MV-4-11 (cell line): ENCODE data around the gene ISM1.

Source experiments
- DNase-seq: peaks from one replicate; lab custom pipeline; 2025; lab: John Stamatoyannopoulos, UW

The ISM1 gene

DNA sequence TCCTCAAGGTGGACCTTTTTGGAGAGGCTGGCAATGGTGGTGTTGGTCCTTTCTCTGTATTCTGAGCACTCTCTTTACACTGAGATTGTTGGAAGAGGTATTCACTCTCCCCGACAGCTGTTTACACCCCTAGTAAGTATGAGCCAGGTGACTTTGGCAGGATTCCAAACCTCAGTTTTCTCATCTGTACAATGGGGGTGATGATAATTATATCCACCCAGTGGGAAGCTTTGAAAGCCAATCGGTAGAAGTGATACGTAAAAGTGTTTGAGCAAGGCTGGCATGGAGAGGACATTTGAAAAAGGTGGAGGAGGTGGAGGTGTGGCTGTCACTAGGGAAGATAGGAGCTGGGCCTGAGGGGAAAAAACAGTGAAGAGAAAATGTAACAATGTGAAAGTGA is 35.5 kb downstream of the ISM1 start:
- no peak for DNase-seq

- DNase-seq, result no peak
Observed at GRCh38 chr20:13259921-13260320, 38.8 kb downstream of the ISM1 start.

DNA sequence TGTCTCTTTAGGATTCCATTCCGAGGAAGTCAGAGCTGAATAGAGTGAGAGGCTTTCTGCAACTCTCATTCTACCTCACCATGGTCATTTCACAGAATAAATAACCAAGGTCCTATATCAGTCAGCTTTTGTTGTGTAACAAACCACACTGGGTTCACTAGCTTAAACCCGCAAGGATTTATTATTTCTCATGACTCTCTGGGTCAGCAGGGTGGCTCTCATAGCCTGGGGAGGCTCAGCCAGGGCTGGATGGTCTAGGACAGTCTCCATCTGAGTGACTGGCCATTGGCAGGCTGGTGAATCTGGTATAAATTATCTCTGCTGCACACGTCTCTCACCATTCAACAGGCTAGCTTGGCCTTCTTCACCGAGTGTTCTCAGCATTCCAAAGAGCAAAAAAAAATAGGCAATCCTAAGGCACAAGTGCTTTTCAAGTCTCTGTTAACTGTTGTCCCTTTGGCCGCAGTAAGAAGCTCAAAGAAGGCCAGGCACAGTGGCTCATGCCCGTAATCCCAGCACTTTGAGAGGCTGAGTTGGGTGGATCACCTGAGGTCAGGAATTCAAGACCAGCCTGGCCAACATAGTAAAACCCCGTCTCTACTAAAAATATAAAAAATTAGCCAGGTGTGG is 39.7 kb downstream of the ISM1 start:
- no peak for DNase-seq

- DNase-seq, result peak; percentile 2
Observed at GRCh38 chr20:13261460-13262301, 40.6 kb downstream of the ISM1 start.

GRCh38 chr20:13262302-13262650 is 41.2 kb downstream of the ISM1 start:
- DNase-seq, result no peak

- DNase-seq, result no peak
Observed at GRCh38 chr20:13262671-13263360, 41.7 kb downstream of the ISM1 start.

GRCh38 chr20:13263451-13263850 is 42.4 kb downstream of the ISM1 start:
- no peak for DNase-seq

GRCh38 chr20:13264907-13265306 is 43.8 kb downstream of the ISM1 start:
- DNase-seq, result no peak

DNA sequence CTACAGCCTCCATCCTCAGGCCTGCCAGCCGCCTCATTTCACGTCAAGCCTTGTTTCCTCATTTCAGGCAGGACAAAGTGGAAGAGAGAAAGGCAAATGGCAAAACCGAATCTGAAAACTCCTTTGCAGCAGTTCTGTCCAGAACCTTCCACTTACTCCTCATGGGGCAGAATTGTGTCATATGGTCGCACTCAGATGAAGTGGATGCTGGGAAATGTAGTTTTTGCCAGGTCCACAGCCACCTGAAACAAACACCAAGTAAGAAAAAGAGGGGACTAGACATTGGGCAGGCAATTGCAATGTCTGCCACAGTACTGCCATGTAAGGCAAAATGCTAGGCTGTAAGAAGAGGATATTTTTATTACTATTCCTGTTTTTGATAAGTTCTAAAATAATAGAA is 44.9 kb downstream of the ISM1 start:
- DNase-seq, result no peak

DNA sequence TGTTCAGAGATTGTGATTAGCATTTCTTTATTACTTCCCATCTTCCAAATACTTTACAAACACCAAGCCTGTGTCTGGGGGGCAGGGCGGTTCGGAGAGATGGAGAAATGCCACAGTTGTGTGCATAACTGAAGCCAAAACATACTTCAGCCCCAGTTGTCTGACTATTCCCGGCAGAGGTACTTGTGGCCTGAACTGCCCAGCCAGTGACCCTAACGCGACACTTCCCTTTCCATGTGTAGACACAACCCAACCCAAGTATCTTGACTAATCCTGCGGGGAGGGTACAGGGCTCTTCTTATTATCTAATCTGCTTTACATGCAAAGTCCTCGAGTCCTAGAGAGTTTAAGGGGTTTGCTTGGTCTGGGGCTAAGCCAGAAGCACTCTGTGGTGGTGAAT is 46.2 kb downstream of the ISM1 start:
- DNase-seq, result no peak

- no peak for DNase-seq
Observed at GRCh38 chr20:13268953-13269352, 47.9 kb downstream of the ISM1 start.

GRCh38 chr20:13270211-13270610 is 49.1 kb downstream of the ISM1 start:
- no peak for DNase-seq

DNA sequence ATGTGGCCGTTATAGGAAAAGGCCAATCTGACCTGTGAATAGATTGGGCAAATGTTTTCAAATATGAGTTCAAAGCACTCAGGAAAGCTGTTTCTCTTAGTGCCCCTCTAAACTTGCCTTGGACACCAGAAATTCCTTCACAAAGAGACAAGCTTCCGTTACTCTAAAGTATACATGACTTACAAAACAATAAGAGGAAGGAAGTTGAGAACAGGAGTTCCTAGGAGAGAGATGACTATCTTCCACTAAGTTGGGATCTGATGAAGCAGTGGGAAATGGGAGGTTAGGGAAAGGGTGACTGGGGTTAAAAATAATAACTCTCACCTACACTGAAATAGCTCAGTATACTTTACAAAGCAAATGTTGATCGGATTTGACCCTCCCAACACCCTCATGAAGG is 50.0 kb downstream of the ISM1 start:
- DNase-seq, result no peak

DNA sequence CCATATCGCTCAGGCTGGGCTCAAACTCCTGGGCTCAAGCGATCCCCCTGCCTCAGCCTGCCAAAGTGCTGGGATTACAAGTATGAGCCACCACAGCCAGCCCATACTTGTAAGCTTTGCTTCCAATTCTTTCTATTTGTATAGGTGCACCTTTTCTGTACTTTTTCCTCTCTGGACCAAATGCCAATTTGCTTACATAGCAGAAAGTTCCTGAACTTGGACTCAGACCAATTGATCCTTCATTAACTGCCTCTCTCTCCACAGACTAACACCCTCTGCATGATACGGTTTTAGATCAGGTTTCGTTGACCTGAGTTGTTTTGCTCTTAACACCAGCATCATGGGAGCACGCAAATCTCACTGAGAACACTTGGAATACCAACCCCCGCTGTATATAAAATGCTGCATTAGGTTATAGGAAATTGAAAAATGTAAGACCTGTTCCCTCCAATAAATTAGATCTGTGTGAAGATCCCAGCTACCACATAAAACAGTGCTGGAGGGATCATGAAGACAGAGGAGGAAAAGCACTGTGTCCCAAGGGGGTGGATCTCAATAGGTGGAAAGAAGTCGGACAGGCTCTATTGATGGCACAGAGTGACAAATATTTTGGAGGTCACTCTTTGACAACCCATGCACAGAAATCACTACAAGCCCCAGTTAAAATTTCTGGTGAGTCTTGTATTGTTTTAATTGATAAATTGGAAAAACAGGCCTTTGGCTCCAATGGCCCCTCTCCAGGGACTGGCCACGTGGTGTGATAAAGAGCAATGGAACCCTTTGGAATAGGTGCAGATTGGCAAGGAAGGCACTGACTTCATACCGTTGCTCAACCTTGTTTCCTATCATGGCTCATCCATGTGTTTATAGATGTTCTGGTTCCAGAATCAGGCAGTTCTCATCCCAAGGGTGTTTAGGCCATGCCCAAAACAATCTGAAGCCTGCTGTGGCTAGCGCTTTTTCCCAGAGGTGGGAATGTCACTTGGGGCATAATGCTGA is 51.2 kb downstream of the ISM1 start:
- no peak for DNase-seq

DNA sequence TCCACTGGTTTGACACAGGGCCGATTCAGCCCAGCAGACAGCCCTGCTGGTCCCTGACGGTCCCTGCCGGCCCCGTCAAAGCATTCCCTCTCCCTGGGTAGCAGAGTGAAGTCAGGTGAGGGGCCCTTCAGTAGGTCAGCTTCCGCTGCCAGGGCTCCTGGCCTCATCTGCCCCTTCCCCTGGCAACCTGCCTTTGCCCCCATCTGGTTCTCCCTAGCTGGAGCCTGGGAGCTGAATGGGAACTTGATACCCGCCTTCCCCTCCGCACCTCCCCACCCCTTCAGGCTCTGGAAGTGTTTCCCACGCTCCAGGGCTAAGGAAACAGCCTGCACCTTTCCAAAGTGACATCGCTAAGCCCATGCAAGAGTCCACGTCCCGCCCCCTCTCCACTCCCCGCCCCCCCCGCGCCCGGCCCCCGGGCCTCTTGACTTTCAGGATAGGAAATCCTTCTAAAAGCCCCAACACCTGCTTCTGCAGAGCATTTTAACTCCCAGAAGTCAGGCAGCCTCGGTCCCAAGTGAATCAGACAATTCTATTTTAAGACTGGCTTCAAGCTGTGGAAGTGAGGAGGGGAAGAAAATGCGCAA is 53.3 kb downstream of the ISM1 start:
- no peak for DNase-seq

GRCh38 chr20:13276945-13277541 is 56.0 kb downstream of the ISM1 start:
- DNase-seq, result no peak

GRCh38 chr20:13277663-13278295 is 56.7 kb downstream of the ISM1 start:
- DNase-seq, result no peak

GRCh38 chr20:13278812-13279570 is 57.9 kb downstream of the ISM1 start:
- DNase-seq, result no peak

DNA sequence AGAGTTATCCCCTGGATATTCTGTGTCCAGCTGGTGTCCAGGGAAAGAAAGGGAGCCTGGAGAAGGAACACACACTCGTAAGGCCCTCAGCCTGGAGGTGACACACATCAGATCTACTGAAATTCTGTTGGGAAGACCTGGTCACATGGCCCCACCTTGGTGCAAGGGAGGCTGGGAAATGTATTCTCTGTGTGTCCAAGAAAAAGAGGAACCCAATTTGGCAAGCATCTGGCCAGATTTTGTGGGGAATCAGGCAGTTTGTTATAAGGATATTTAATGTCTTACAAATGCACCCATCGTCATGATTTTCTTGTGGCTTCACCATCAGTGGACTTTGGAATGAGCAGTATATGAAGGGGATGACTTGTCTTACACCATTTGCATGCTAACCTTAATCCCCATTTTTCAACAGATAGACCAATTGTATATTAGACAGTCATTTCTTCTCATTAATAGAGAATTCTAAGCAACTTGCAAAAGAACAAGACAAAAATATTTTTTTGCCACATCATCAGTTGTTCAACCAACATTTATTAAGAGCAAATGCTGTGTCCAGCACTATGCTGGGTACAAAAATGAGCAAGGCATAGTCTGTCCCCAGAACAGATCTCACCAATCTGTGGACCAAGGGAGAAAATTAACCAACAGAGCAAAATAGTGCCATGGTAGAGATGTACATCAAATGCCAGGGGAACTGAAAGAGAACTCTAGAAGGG is 59.7 kb downstream of the ISM1 start:
- no peak for DNase-seq
